Measurements from ENCODE around the gene STK10.

Gene STK10

GRCh38 chr5:172007175-172008110 lies 180.6 kb downstream of the STK10 start:
- H3K4me3 ChIP-seq (ENCODE audit: low read length) = peak overlapping the region; percentile 93
- peaks cover 15% of the 10 kb centered on the region for H3K4me1 ChIP-seq (ENCODE audit: control insufficient read depth, insufficient read depth, low read length)
- H3K36me3 ChIP-seq (ENCODE audit: control insufficient read depth, insufficient read depth, low read length) = no peaks in the 10 kb centered on the region
- H3K9ac ChIP-seq (ENCODE audit: low read length) = peak overlapping the region; percentile 74
- H3K27me3 ChIP-seq (ENCODE audit: control insufficient read depth, insufficient read depth, low read length) = no peaks in the 10 kb centered on the region
- H3K27ac ChIP-seq (ENCODE audit: low read depth, low read length) = peak overlapping the region; percentile 98

GRCh38 chr5:172006321-172007174 lies 181.5 kb downstream of the STK10 start, which contains the start of gene FBXW11:
Gene FBXW11 (minus strand): TSS chr5:172006638. CDS start chr5:172006502, 136 bp downstream.
- H3K27me3 ChIP-seq (ENCODE audit: control insufficient read depth, insufficient read depth, low read length) = no peaks in the 10 kb centered on the region
- no peaks in the 10 kb centered on the region for H3K36me3 ChIP-seq (ENCODE audit: control insufficient read depth, insufficient read depth, low read length)
- H3K9ac ChIP-seq (ENCODE audit: low read length) = peak within 1 kb of the TSS; percentile 96
- H3K4me3 ChIP-seq (ENCODE audit: low read length) = peak within 1 kb of the TSS; percentile 93
- H3K4me1 ChIP-seq (ENCODE audit: control insufficient read depth, insufficient read depth, low read length) = peaks cover 15% of the 10 kb centered on the region
- peak within 1 kb of the TSS; percentile 98 for H3K27ac ChIP-seq (ENCODE audit: low read depth, low read length)

- Histone ChIP-seq H3K36me3 (ENCODE audit: control insufficient read depth, insufficient read depth, low read length) (no peaks in the 10 kb centered on the region), H3K4me1 (ENCODE audit: control insufficient read depth, insufficient read depth, low read length) (peaks cover 15% of the 10 kb centered on the region), H3K9ac (ENCODE audit: low read length) (peak overlapping the region; percentile 96), H3K27me3 (ENCODE audit: control insufficient read depth, insufficient read depth, low read length) (no peaks in the 10 kb centered on the region), H3K27ac (ENCODE audit: low read depth, low read length) (peak overlapping the region; percentile 98), H3K4me3 (ENCODE audit: low read length) (peak overlapping the region; percentile 93)
Observed at GRCh38 chr5:172005708-172006320, 182.2 kb downstream of the STK10 start.

DNA sequence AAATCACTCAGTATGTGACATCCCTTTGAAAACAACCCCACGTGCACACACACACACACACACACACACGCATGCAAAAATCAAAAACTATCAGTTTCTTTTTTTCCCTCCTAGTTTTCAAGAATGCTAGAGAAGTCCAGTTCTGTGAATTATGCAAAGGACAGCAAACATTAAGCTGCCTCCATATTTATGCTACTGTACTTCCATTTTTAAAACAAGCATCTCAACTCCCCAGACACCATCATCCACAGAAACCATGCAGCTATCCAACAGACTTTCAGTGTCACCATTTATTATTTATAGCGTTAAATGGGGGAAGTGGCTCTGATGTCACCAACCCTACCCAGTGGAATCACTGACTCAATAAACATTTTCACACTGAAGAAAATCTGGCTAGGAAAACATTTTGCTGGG lies 183.2 kb downstream of the STK10 start:
- Histone ChIP-seq H3K27ac (ENCODE audit: low read depth, low read length) (peak overlapping the region; percentile 98), H3K27me3 (ENCODE audit: control insufficient read depth, insufficient read depth, low read length) (no peaks in the 10 kb centered on the region), H3K36me3 (ENCODE audit: control insufficient read depth, insufficient read depth, low read length) (no peaks in the 10 kb centered on the region), H3K4me1 (ENCODE audit: control insufficient read depth, insufficient read depth, low read length) (peaks cover 15% of the 10 kb centered on the region), H3K4me3 (ENCODE audit: low read length) (peak overlapping the region; percentile 93), H3K9ac (ENCODE audit: low read length) (no peak overlapping the region)

DNA sequence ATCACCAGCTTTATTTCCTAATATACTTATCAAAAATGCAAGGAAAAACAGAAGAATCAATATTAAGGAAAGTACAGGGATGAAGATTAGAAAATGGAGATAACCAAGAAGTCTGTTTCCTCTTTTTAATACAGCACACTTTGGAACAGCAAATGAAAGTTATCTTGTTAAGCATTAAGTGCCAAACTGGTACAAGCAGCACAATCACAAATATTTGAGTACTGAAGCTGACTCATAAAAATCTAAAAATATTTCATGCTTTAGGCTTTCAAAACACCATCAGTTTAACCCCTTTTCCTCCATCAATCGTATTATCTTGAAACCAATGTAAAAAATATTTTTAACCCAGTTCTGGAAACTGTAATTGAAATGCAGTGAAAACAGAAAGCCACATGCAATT lies 184.3 kb downstream of the STK10 start:
- Histone ChIP-seq H3K4me3 (ENCODE audit: low read length) (no peak overlapping the region), H3K9ac (ENCODE audit: low read length) (no peak overlapping the region), H3K4me1 (ENCODE audit: control insufficient read depth, insufficient read depth, low read length) (peaks cover 15% of the 10 kb centered on the region), H3K27ac (ENCODE audit: low read depth, low read length) (no peak overlapping the region), H3K27me3 (ENCODE audit: control insufficient read depth, insufficient read depth, low read length) (no peaks in the 10 kb centered on the region), H3K36me3 (ENCODE audit: control insufficient read depth, insufficient read depth, low read length) (no peaks in the 10 kb centered on the region)

DNA sequence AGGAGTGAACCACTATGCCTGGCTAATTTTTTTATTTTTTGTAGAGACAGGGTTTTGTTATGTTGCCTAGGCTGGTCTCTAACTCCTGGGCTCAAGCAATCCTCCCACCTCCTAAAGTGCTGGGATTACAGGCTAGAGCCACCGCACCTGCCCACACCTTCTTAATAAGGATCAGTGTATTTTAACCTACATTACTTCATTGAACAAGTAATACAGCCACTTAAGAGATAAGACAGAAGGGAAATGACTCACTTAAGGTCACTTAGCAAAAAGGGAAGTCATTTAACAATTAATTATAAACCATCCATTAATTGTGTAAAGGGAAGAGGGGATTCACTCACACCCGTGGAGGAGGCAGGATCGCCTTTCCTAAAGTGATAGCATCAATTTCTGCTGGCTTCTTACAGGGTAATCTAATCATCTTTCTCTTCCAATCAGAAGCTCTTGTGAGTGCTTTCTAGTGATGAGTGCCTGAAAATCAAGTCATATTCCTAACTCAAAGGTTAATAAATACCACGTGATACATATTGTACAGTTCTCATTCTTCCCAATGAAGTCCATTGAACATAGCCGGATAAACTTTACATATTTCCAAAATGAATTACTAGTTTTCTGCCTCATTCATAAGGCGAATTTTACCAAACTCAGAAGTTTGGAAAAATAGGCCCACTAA lies 185.0 kb downstream of the STK10 start:
- Histone ChIP-seq H3K36me3 (ENCODE audit: control insufficient read depth, insufficient read depth, low read length) (no peaks in the 10 kb centered on the region), H3K27me3 (ENCODE audit: control insufficient read depth, insufficient read depth, low read length) (no peaks in the 10 kb centered on the region), H3K9ac (ENCODE audit: low read length) (no peak overlapping the region), H3K4me1 (ENCODE audit: control insufficient read depth, insufficient read depth, low read length) (peaks cover 15% of the 10 kb centered on the region), H3K4me3 (ENCODE audit: low read length) (no peak overlapping the region), H3K27ac (ENCODE audit: low read depth, low read length) (no peak overlapping the region)

- Histone ChIP-seq H3K27me3 (ENCODE audit: control insufficient read depth, insufficient read depth, low read length) (no peaks in the 10 kb centered on the region), H3K4me1 (ENCODE audit: control insufficient read depth, insufficient read depth, low read length) (peaks cover 11% of the 10 kb centered on the region), H3K9ac (ENCODE audit: low read length) (no peak overlapping the region), H3K27ac (ENCODE audit: low read depth, low read length) (no peak overlapping the region), H3K36me3 (ENCODE audit: control insufficient read depth, insufficient read depth, low read length) (no peaks in the 10 kb centered on the region), H3K4me3 (ENCODE audit: low read length) (no peak overlapping the region)
Observed at GRCh38 chr5:172002310-172002709, 185.7 kb downstream of the STK10 start.

DNA sequence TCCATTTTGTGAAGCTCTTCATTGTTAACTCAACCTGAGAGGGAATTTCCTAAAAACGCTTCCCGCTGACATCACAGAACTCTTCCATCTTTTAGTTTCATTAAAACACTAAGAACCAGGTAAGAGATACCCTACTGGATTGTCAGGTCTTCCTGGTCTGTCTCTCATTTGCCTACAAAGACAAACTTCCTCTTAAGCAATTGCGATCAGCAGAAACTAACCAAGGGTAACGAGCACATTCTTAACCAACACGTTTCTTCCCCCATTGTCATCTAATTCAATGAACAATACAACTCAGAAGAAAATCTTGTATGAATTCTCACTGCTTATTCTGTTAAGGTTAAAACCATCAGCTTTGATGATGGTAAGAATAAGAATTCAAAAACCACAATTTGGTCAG lies 188.1 kb downstream of the STK10 start:
- Histone ChIP-seq H3K27me3 (ENCODE audit: control insufficient read depth, insufficient read depth, low read length) (no peaks in the 10 kb centered on the region), H3K27ac (ENCODE audit: low read depth, low read length) (no peak overlapping the region), H3K4me3 (ENCODE audit: low read length) (no peak overlapping the region), H3K36me3 (ENCODE audit: control insufficient read depth, insufficient read depth, low read length) (no peaks in the 10 kb centered on the region), H3K4me1 (ENCODE audit: control insufficient read depth, insufficient read depth, low read length) (peaks cover 5% of the 10 kb centered on the region), H3K9ac (ENCODE audit: low read length) (no peak overlapping the region)

DNA sequence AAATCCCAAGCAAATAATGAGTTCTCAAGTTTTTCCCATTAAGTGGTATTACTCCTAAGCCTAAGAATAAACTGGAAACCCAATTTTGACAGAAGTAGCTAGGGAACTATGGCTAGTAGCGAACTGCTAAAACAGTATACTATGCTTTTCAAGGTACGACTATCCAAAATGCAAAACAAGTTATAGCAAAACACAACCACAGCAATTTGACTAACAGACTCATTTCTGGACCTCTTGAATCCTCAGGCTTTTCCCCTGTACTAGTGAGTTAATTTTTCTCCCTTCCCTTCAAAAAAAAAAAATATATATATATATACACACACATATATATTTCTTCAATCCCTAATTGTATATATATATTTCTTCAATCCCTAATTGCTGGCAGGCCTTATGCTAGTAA lies 188.9 kb downstream of the STK10 start:
- Histone ChIP-seq H3K27ac (ENCODE audit: low read depth, low read length) (no peak overlapping the region), H3K4me3 (ENCODE audit: low read length) (no peak overlapping the region), H3K27me3 (ENCODE audit: control insufficient read depth, insufficient read depth, low read length) (no peaks in the 10 kb centered on the region)

DNA sequence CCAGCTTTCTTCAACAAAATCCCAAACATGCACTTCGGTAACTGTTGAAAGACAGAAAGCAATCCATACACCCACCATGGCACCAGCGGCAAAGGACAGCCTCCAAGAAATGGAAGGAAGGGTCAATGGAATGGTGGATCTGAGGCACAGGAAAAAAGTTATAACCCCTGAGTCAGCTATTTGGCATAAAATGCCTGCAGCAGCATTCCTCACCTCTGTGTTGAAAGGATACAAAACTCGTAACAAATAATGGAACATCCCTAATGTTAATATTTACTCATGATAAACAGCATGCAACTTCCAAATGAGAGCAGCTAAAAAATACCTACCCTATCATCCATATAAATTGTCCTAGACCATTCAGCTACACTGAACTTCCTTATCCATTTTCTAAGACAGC lies 191.0 kb downstream of the STK10 start:
- Histone ChIP-seq H3K4me3 (ENCODE audit: low read length) (no peak overlapping the region), H3K9ac (ENCODE audit: low read length) (no peak overlapping the region), H3K27ac (ENCODE audit: low read depth, low read length) (no peak overlapping the region), H3K4me1 (ENCODE audit: control insufficient read depth, insufficient read depth, low read length) (no peaks in the 10 kb centered on the region), H3K36me3 (ENCODE audit: control insufficient read depth, insufficient read depth, low read length) (no peaks in the 10 kb centered on the region), H3K27me3 (ENCODE audit: control insufficient read depth, insufficient read depth, low read length) (no peaks in the 10 kb centered on the region)

More for the DNA sequence above, 188.9 kb downstream of the STK10 start:
- Histone ChIP-seq H3K9ac (ENCODE audit: low read length) (no peak overlapping the region), H3K4me1 (ENCODE audit: control insufficient read depth, insufficient read depth, low read length) (no peaks in the 10 kb centered on the region), H3K36me3 (ENCODE audit: control insufficient read depth, insufficient read depth, low read length) (no peaks in the 10 kb centered on the region)

DNA sequence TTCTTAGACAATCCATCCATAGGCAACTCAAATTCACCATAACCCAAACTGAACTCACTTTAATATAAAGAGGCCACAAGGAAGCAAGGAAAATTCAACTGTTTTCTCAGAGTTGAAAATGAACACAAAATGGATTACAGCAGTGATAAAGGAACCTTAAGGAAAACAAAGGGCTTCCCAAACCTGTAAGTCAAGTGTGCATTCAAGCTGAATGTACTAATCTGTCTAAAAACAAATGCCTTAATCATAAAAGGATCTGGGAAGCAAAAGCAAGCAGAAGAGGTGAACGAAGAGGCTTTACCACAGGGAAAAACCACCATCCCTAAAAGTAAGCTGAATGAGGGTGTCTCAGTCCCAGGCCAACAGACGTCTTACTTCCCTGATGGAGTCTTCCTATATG lies 195.2 kb downstream of the STK10 start:
- H3K4me1 ChIP-seq (ENCODE audit: control insufficient read depth, insufficient read depth, low read length) = no peaks in the 10 kb centered on the region
- H3K9ac ChIP-seq (ENCODE audit: low read length) = no peak overlapping the region
- no peak overlapping the region for H3K4me3 ChIP-seq (ENCODE audit: low read length)
- H3K36me3 ChIP-seq (ENCODE audit: control insufficient read depth, insufficient read depth, low read length) = no peaks in the 10 kb centered on the region
- H3K27me3 ChIP-seq (ENCODE audit: control insufficient read depth, insufficient read depth, low read length) = no peaks in the 10 kb centered on the region
- H3K27ac ChIP-seq (ENCODE audit: low read depth, low read length) = no peak overlapping the region

Data from rectal smooth muscle tissue (tissue), 1 donor.